ENCODE data around the gene SAMD4B.

The SAMD4B gene

GRCh38 chr19:39385629-39386411, 43.6 kb downstream of the SAMD4B start:
- DNase-seq (ENCODE audit: low spot score) (no peak), ATAC-seq (ENCODE audit: low read depth) (no peak)
- H3K4me3 ChIP-seq (ENCODE audit: severe bottlenecking) = no peak overlapping the region
- peaks cover 71% of the 10 kb centered on the region for H3K36me3 ChIP-seq (ENCODE audit: low read depth)
- no peaks in the 10 kb centered on the region for H3K9me3 ChIP-seq (ENCODE audit: severe bottlenecking)
- no peak for TF ChIP-seq CTCF (IDR thresholded peaks at IDR 0.05; ENCODE audit: poor library complexity, severe bottlenecking)
- H3K4me1 ChIP-seq (ENCODE audit: insufficient read depth, poor library complexity, severe bottlenecking) = no peaks in the 10 kb centered on the region
- no peak overlapping the region for H3K27ac ChIP-seq (ENCODE audit: poor library complexity, severe bottlenecking)
- no peaks in the 10 kb centered on the region for H3K27me3 ChIP-seq (ENCODE audit: insufficient read depth, poor library complexity, severe bottlenecking)

- ATAC-seq (ENCODE audit: low read depth) (no peak), DNase-seq (ENCODE audit: low spot score) (no peak)
- no peaks in the 10 kb centered on the region for H3K9me3 ChIP-seq (ENCODE audit: severe bottlenecking)
- H3K4me3 ChIP-seq (ENCODE audit: severe bottlenecking) = no peak overlapping the region
- H3K27ac ChIP-seq (ENCODE audit: poor library complexity, severe bottlenecking) = no peak overlapping the region
- no peaks in the 10 kb centered on the region for H3K27me3 ChIP-seq (ENCODE audit: insufficient read depth, poor library complexity, severe bottlenecking)
- no peak for TF ChIP-seq CTCF (IDR thresholded peaks at IDR 0.05; ENCODE audit: poor library complexity, severe bottlenecking)
- peaks cover 66% of the 10 kb centered on the region for H3K36me3 ChIP-seq (ENCODE audit: low read depth)
- no peaks in the 10 kb centered on the region for H3K4me1 ChIP-seq (ENCODE audit: insufficient read depth, poor library complexity, severe bottlenecking)
Observed at GRCh38 chr19:39386557-39386956, 44.3 kb downstream of the SAMD4B start.

- Histone ChIP-seq H3K27ac (ENCODE audit: poor library complexity, severe bottlenecking) (no peak overlapping the region), H3K4me1 (ENCODE audit: insufficient read depth, poor library complexity, severe bottlenecking) (peaks cover 3% of the 10 kb centered on the region), H3K27me3 (ENCODE audit: insufficient read depth, poor library complexity, severe bottlenecking) (no peaks in the 10 kb centered on the region), H3K4me3 (ENCODE audit: severe bottlenecking) (no peak overlapping the region), H3K36me3 (ENCODE audit: low read depth) (peaks cover 55% of the 10 kb centered on the region), H3K9me3 (ENCODE audit: severe bottlenecking) (no peaks in the 10 kb centered on the region)
- no peak for TF ChIP-seq CTCF (IDR thresholded peaks at IDR 0.05; ENCODE audit: poor library complexity, severe bottlenecking)
- ATAC-seq (ENCODE audit: low read depth) (no peak), DNase-seq (ENCODE audit: low spot score) (no peak)
Observed at GRCh38 chr19:39388657-39389056, 46.4 kb downstream of the SAMD4B start.

GRCh38 chr19:39389631-39390414, 47.6 kb downstream of the SAMD4B start:
- no peaks in the 10 kb centered on the region for H3K27me3 ChIP-seq (ENCODE audit: insufficient read depth, poor library complexity, severe bottlenecking)
- peak overlapping the region; percentile 73 for H3K27ac ChIP-seq (ENCODE audit: poor library complexity, severe bottlenecking)
- no peak for TF ChIP-seq CTCF (IDR thresholded peaks at IDR 0.05; ENCODE audit: poor library complexity, severe bottlenecking)
- peak overlapping the region; percentile 89 for H3K4me3 ChIP-seq (ENCODE audit: severe bottlenecking)
- H3K36me3 ChIP-seq (ENCODE audit: low read depth) = peaks cover 55% of the 10 kb centered on the region
- H3K9me3 ChIP-seq (ENCODE audit: severe bottlenecking) = no peaks in the 10 kb centered on the region
- ATAC-seq (ENCODE audit: low read depth) = no peak
- peaks cover 3% of the 10 kb centered on the region for H3K4me1 ChIP-seq (ENCODE audit: insufficient read depth, poor library complexity, severe bottlenecking)
- no peak for DNase-seq (ENCODE audit: low spot score)

- peaks cover 60% of the 10 kb centered on the region for H3K36me3 ChIP-seq (ENCODE audit: low read depth)
Observed at GRCh38 chr19:39390451-39390750, 48.2 kb downstream of the SAMD4B start.

More at GRCh38 chr19:39390451-39390750, 48.2 kb downstream of the SAMD4B start:
- TF ChIP-seq CTCF (IDR thresholded peaks at IDR 0.05; ENCODE audit: poor library complexity, severe bottlenecking) = no peak
- ATAC-seq (ENCODE audit: low read depth) = peak; percentile 13; the same call in 1 of the 3 replicates
- H3K4me3 ChIP-seq (ENCODE audit: severe bottlenecking) = peak overlapping the region; percentile 89
- peak overlapping the region; percentile 73 for H3K27ac ChIP-seq (ENCODE audit: poor library complexity, severe bottlenecking)
- H3K27me3 ChIP-seq (ENCODE audit: insufficient read depth, poor library complexity, severe bottlenecking) = no peaks in the 10 kb centered on the region
- DNase-seq (ENCODE audit: low spot score) = no peak
- H3K9me3 ChIP-seq (ENCODE audit: severe bottlenecking) = no peaks in the 10 kb centered on the region
- H3K4me1 ChIP-seq (ENCODE audit: insufficient read depth, poor library complexity, severe bottlenecking) = peaks cover 3% of the 10 kb centered on the region
